Breast epithelium (tissue), 3 donors: ENCODE measurements around the gene CAMTA1.

Source experiments
- POLR2AphosphoS5 ChIP-seq, 3 donors: sonication (generic); formaldehyde crosslinking; IDR thresholded peaks; one replicate each; pipeline ENCODE4 v1.6.1; 2017; ENCODE audit warnings: antibody characterized with exemption in 3 of 3
- TF ChIP-seq, protein P1 (sequence below), 3 donors: fragments of 450-650 bp; IDR thresholded peaks; one replicate each; pipeline ENCODE4 v1.5.1; 2016 to 2017; ENCODE audit warnings: antibody characterized with exemption in 3 of 3, mild to moderate bottlenecking in 3 of 3, moderate library complexity in 3 of 3

DNA sequence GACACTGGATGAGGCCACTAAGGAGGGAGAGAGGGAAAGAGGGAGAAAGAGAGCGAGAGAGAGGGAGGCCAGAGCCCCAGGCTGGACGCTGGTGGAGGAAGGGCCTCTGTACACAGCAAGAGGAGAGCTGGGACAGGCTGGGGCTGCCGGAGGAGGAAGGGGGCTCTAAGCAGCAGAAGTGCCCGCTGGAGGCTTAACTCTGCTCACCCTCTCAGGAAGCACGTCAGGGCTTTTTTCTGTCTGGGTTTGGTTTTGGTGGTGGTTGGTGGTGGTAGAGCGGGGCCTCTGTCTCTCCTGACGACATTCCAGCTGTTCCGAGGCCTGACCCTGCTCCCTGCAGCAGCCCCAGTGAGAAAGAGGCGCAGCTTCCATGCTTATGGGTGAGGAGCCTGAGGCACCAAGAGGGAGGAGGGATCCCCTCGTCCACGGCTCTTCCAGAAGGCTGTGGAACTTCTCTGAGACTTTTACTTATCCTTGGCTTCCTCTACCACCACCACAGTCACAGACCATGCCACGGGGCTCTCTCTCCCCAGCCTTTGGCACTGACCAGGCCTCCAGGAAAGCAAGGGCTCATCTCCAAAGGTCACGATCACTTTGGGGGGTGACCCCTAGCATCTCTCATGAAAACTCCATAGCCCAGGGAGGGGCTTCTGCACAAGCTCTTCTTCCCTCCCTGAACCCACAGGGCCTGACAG is 849.4 kb downstream of the CAMTA1 start:
- TF ChIP-seq, protein P1, sequence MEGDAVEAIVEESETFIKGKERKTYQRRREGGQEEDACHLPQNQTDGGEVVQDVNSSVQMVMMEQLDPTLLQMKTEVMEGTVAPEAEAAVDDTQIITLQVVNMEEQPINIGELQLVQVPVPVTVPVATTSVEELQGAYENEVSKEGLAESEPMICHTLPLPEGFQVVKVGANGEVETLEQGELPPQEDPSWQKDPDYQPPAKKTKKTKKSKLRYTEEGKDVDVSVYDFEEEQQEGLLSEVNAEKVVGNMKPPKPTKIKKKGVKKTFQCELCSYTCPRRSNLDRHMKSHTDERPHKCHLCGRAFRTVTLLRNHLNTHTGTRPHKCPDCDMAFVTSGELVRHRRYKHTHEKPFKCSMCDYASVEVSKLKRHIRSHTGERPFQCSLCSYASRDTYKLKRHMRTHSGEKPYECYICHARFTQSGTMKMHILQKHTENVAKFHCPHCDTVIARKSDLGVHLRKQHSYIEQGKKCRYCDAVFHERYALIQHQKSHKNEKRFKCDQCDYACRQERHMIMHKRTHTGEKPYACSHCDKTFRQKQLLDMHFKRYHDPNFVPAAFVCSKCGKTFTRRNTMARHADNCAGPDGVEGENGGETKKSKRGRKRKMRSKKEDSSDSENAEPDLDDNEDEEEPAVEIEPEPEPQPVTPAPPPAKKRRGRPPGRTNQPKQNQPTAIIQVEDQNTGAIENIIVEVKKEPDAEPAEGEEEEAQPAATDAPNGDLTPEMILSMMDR (IDR thresholded peaks at IDR 0.05): no peak
- no peak for TF ChIP-seq POLR2AphosphoS5 (IDR thresholded peaks at IDR 0.05)
